A549 (cell line): Measurements from ENCODE around the gene IFT43.

ENCODE experiments used
- CEBPB ChIP-seq, 2 experiments: fragments of >200 bp in 1 of 2; sonication (Bioruptor Twin) in 1 of 2; formaldehyde crosslinking in 1 of 2; IDR thresholded peaks; 2 replicates each; pipeline ENCODE4 v1.6.1; 2012 to 2016
- CTCF ChIP-seq: fragments of >200 bp; sonication (Bioruptor Twin); formaldehyde crosslinking; IDR thresholded peaks from 3 replicates; pipeline ENCODE4 v1.5.1; 2016
- EP300 ChIP-seq, 2 experiments: fragments of >200 bp; sonication (Bioruptor Twin); formaldehyde crosslinking; IDR thresholded peaks; 2 replicates in 1 of 2; 3 replicates in 1 of 2; pipeline ENCODE4 v1.6.1; 2016 to 2017
- HOXA7 ChIP-seq: fragments of 250-450 bp; sonication (Bioruptor Pico); IDR thresholded peaks from 2 replicates; pipeline ENCODE4 v1.5.0; 2020; ENCODE audit warnings: mild to moderate bottlenecking, moderate library complexity
- KDM1A ChIP-seq: fragments of 200-600 bp; sonication (generic); IDR thresholded peaks from 2 replicates; pipeline ENCODE4 v1.6.1; 2016; ENCODE audit warnings: low read depth, mild to moderate bottlenecking
- MYC ChIP-seq: IDR thresholded peaks from 2 replicates; pipeline ENCODE4 v1.6.1; 2012; ENCODE audit warnings: mild to moderate bottlenecking, inconsistent platforms, low read length, improper control_type of control experiment, borderline replicate concordance
- RFX5 ChIP-seq: fragments of 450-650 bp; IDR thresholded peaks from 2 replicates; pipeline ENCODE4 v1.7.1; 2014; ENCODE audit warnings: antibody characterized with exemption, mild to moderate bottlenecking, moderate library complexity
- SMC3 ChIP-seq: fragments of >200 bp; sonication (Bioruptor Twin); formaldehyde crosslinking; IDR thresholded peaks from 3 replicates; pipeline ENCODE4 v1.6.1; 2018; ENCODE audit warnings: inconsistent platforms
- ZC3H11A ChIP-seq: fragments of 450-650 bp; IDR thresholded peaks from 2 replicates; pipeline ENCODE4 v1.6.1; 2014; ENCODE audit warnings: antibody characterized with exemption, mild to moderate bottlenecking
- ZSCAN20 ChIP-seq: fragments of 250-450 bp; sonication (Bioruptor Pico); IDR thresholded peaks from 2 replicates; pipeline ENCODE4 v1.8.0; 2022; ENCODE audit warnings: mild to moderate bottlenecking, moderate library complexity

DNA sequence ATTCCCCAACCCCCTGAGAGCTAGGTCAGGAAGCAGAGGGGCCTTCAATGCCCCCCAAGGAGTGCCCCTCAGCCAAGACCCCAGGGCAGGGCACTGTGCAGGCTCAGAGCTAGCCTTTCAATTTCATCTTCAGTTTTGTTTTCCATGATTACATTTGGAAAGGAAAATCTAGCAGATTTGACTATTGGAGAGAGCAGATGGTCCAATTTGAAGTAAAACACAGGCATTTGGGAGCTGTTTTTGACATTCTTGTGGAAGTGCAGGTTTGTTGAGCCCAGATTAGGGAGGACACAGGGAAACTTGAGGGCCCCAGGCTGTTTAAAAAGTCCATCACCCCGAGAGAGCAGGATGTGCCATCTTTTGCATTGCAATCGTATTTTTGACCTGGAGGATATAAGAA, 107.5 kb downstream of the IFT43 start:
- TF ChIP-seq EP300 (IDR thresholded peaks at IDR 0.05) = no peak
- TF ChIP-seq RFX5 = no peak
- TF ChIP-seq HOXA7 (CRISPR knock-in tag) = no peak
- TF ChIP-seq ZSCAN20 (CRISPR knock-in tag) = no peak
- no peak for TF ChIP-seq SMC3
- TF ChIP-seq KDM1A = no peak
- no peak for TF ChIP-seq ZC3H11A
- TF ChIP-seq CTCF = no peak
- TF ChIP-seq MYC = no peak
- TF ChIP-seq CEBPB (IDR thresholded peaks at IDR 0.05) = no peak
